RWPE2 (cell line): ENCODE measurements around the gene EXOC3L1.

Source experiments
- ATAC-seq: fragments of 200-7000 bp; cut with Tn5 transposase; 3 replicates; pipeline ENCODE4 v1.9.1; 2021; ENCODE audit warnings: low read depth
- DNase-seq: peaks from one replicate; pipeline ENCODE4 v3.0.0-alpha.2; 2020; ENCODE audit warnings: low spot score
- H3K27ac ChIP-seq: fragments of 450-650 bp; 2 replicates; pipeline ENCODE4 v1.5.1; 2017; ENCODE audit warnings: mild to moderate bottlenecking; ENCODE audit not compliant: poor library complexity, severe bottlenecking
- H3K27me3 ChIP-seq: fragments of 250-450 bp; sonication (Bioruptor Pico); 2 replicates; pipeline ENCODE4 v1.5.1; 2021; ENCODE audit warnings: mild to moderate bottlenecking, moderate library complexity; ENCODE audit not compliant: insufficient read depth, poor library complexity, severe bottlenecking
- H3K36me3 ChIP-seq: fragments of 250-450 bp; sonication (Bioruptor Pico); 2 replicates; pipeline ENCODE4 v1.5.1; 2020; ENCODE audit warnings: low read depth, mild to moderate bottlenecking, moderate library complexity
- H3K4me1 ChIP-seq: fragments of 250-450 bp; sonication (Bioruptor Pico); 2 replicates; pipeline ENCODE4 v1.5.1; 2021; ENCODE audit warnings: mild to moderate bottlenecking, moderate library complexity; ENCODE audit not compliant: insufficient read depth, poor library complexity, severe bottlenecking
- H3K4me3 ChIP-seq: fragments of 250-450 bp; sonication (Bioruptor Pico); 2 replicates; pipeline ENCODE4 v1.5.1; 2021; ENCODE audit warnings: mild to moderate bottlenecking, moderate library complexity; ENCODE audit not compliant: severe bottlenecking
- H3K9me3 ChIP-seq: fragments of 250-450 bp; sonication (Bioruptor Pico); 2 replicates; pipeline ENCODE4 v1.5.1; 2021; ENCODE audit warnings: mild to moderate bottlenecking, moderate library complexity; ENCODE audit not compliant: severe bottlenecking
- CTCF ChIP-seq: fragments of 450-650 bp; IDR thresholded peaks from one replicate; pipeline ENCODE4 v1.5.1; 2017; ENCODE audit warnings: mild to moderate bottlenecking, moderate library complexity; ENCODE audit not compliant: poor library complexity, severe bottlenecking

Gene EXOC3L1

DNA sequence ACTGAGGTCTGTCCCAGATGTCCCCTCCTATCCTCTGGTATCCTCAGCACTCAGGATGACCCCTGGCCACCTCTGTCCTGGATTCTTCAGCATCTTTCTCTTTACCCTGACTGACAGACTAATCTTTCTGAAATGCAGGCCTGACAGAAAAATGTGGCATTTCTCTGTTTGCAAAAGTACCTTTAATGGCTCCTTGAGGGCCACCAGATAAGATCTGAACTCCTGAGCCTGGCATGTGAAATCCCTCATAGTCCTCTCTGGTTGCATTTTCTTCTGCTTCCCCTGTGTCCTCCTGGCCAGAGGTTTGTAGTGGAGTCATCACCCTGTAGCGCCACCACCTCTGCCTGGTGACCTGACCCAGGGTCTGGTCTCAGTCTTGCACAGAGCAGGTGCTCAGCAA, 6.9 kb upstream of the EXOC3L1 start:
- ATAC-seq (no peak), DNase-seq (no peak)
- Histone ChIP-seq H3K36me3 (peaks cover 78% of the 10 kb centered on the region), H3K4me1 (peaks cover 9% of the 10 kb centered on the region), H3K27me3 (no peaks in the 10 kb centered on the region), H3K9me3 (no peaks in the 10 kb centered on the region), H3K27ac (peak overlapping the region; percentile 78), H3K4me3 (no peak overlapping the region)
- no peak for TF ChIP-seq CTCF

DNA sequence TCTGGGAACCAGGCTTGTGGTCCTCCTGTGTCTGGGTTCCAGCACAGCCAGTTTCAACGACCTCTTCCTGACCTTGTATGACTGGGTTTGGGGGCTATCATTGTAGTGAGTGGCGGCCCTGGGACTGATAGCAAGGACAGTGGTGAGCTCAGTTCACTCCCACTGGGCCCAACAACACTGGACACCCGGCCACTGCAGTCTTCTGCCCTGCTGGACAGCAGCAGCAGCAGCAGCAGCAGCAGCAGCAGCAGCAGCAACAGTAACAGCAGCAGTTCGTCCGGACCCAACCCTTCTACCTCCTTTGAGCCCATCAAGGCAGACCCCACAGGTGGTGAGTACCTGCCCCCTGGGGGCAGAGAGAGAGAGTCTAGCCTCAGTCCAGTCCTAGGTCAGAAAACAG, 5.7 kb upstream of the EXOC3L1 start:
- H3K9me3 ChIP-seq: no peaks in the 10 kb centered on the region
- peaks cover 13% of the 10 kb centered on the region for H3K4me1 ChIP-seq
- no peak overlapping the region for H3K27ac ChIP-seq
- DNase-seq: no peak
- TF ChIP-seq CTCF: no peak
- H3K36me3 ChIP-seq: peaks cover 67% of the 10 kb centered on the region
- no peak overlapping the region for H3K4me3 ChIP-seq
- ATAC-seq: no peak
- H3K27me3 ChIP-seq: no peaks in the 10 kb centered on the region

DNA sequence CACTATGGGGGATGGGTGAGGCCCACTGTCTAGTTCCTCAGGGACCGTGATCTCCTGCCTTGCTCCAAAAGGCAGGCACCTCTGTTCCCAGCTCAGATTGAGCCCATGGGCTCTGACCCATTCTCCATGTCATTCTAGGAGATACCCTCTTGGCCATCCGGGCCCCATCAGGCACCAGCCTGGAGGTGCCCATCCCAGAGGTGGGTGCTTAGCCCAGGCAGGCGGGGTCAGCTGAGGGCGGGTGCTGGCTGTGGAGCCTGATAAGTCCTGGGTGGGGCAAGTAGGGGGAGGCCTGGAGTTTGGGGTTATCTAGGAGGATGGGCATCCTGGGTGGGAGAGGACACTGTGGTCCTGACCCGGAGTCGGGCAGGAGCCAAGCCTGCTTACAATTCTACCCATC, 4.3 kb upstream of the EXOC3L1 start:
- Histone ChIP-seq H3K36me3 (peaks cover 60% of the 10 kb centered on the region), H3K27ac (peak overlapping the region; percentile 61), H3K9me3 (no peaks in the 10 kb centered on the region), H3K27me3 (no peaks in the 10 kb centered on the region), H3K4me3 (no peak overlapping the region), H3K4me1 (peaks cover 13% of the 10 kb centered on the region)
- no peak for DNase-seq
- TF ChIP-seq CTCF: no peak
- ATAC-seq: no peak

DNA sequence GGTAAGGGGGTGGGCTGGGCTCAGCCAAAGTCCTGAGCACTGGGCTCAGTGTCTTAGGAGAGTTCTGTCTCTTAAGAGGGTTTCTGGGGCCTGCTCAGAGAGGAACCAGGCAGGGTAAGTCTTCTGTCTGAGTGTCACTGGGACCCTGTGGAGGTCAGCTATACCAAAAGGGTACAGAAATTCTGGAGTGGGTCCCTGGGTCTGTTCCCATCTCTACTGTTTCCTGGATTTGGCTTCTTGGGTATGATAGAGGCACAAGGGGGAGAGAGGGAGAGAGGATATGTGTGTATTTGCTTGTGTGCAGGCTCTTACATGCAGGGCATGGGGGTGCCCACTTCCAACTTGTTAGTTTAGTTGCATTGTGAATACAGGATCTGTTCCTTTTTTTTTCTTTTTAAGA, 3.6 kb upstream of the EXOC3L1 start:
- DNase-seq (no peak), ATAC-seq (no peak)
- Histone ChIP-seq H3K36me3 (peaks cover 59% of the 10 kb centered on the region), H3K27ac (peak overlapping the region; percentile 61), H3K9me3 (no peaks in the 10 kb centered on the region), H3K27me3 (no peaks in the 10 kb centered on the region), H3K4me1 (peaks cover 10% of the 10 kb centered on the region), H3K4me3 (peak overlapping the region; percentile 79)
- TF ChIP-seq CTCF: no peak

DNA sequence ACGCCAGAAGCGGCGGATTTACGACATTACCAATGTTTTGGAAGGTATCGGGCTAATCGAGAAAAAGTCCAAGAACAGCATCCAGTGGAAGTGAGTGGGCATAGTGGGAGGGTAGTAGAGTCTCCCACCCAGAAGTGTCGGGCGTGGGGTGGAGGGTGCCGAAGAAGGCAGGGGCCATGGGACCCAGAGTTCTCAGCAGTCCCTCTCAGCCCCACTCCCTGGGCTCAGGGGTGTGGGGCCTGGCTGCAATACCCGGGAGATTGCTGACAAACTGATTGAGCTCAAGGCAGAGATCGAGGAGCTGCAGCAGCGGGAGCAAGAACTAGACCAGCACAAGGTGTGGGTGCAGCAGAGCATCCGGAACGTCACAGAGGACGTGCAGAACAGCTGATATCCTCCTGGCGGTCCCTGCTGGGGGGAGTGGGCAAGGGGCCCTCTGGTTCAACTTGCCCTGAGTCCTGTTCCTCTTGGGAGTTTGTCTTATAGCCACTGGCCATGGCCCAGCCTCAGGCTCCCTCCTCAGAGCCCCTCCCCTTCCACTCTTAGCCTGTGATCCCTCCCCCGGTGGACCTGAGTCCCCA, 2.9 kb upstream of the EXOC3L1 start:
- ATAC-seq (no peak), DNase-seq (no peak)
- peaks cover 52% of the 10 kb centered on the region for H3K36me3 ChIP-seq
- H3K27me3 ChIP-seq: no peaks in the 10 kb centered on the region
- H3K4me3 ChIP-seq: peak overlapping the region; percentile 79
- H3K27ac ChIP-seq: peak overlapping the region; percentile 61
- no peak for TF ChIP-seq CTCF
- H3K4me1 ChIP-seq: peaks cover 8% of the 10 kb centered on the region
- H3K9me3 ChIP-seq: no peaks in the 10 kb centered on the region
